Gastroesophageal sphincter (tissue), 4 donors: ENCODE data around the gene PLA2R1. TPM values are rescaled to one million over a fixed set of nuclear protein-coding genes. Genes with fewer than 3 reads are reported as not detected.

ENCODE experiments used
- ATAC-seq: fragments of 150-250 bp; one replicate; pipeline ENCODE4 v1.9.1; 2016; ENCODE audit warnings: mild to moderate bottlenecking, moderate library complexity
- H3K27ac ChIP-seq, 4 donors: fragments of 200-600 bp; sonication (generic) in 3 of 4; 1 replicate in 3 of 4; 2 replicates in 1 of 4; pipeline ENCODE4 v1.5.1; 2016 to 2019
- H3K27me3 ChIP-seq: fragments of 200-600 bp; sonication (generic); one replicate; pipeline ENCODE4 v1.5.1; 2019
- H3K36me3 ChIP-seq, 2 donors: fragments of 200-600 bp; sonication (generic); one replicate each; pipeline ENCODE4 v1.5.1; 2019; ENCODE audit warnings: control low read depth in 1 of 2
- H3K4me1 ChIP-seq, 3 donors: fragments of 200-600 bp; sonication (generic); 1 replicate in 2 of 3; 2 replicates in 1 of 3; pipeline ENCODE4 v1.5.1; 2016 to 2019; ENCODE audit warnings: control low read depth in 2 of 3
- H3K4me3 ChIP-seq, 2 donors: fragments of 200-600 bp; sonication (generic); one replicate each; pipeline ENCODE4 v1.5.1; 2019; ENCODE audit warnings: mild to moderate bottlenecking in 1 of 2, moderate library complexity in 1 of 2
- H3K9me3 ChIP-seq, 3 donors: fragments of 200-600 bp; sonication (generic); one replicate each; pipeline ENCODE4 v1.5.1; 2017 to 2019; ENCODE audit warnings: control low read depth in 2 of 3
- CTCF ChIP-seq, 4 experiments: fragments of 200-600 bp in 2 of 4; fragments of 450-650 bp in 2 of 4; sonication (generic) in 1 of 4; IDR thresholded peaks; one replicate each; pipeline ENCODE4 v1.5.1; 2017 to 2019; ENCODE audit warnings: antibody characterized with exemption in 4 of 4, mild to moderate bottlenecking in 2 of 4, moderate library complexity in 2 of 4
- EP300 ChIP-seq: sonication (generic); formaldehyde crosslinking; IDR thresholded peaks from one replicate; pipeline ENCODE4 v1.6.1; 2017; ENCODE audit warnings: antibody characterized with exemption, mild to moderate bottlenecking
- POLR2A ChIP-seq, 2 donors: fragments of 450-650 bp; IDR thresholded peaks; one replicate each; pipeline ENCODE4 v1.6.1; 2017; ENCODE audit warnings: antibody characterized with exemption in 2 of 2, mild to moderate bottlenecking in 2 of 2, moderate library complexity in 1 of 2
- POLR2AphosphoS5 ChIP-seq: sonication (generic); formaldehyde crosslinking; IDR thresholded peaks from one replicate; pipeline ENCODE4 v1.6.1; 2017; ENCODE audit warnings: antibody characterized with exemption
- whole genome bisulfite sequencing, 2 donors: methylation state at CpG; one replicate each; pipeline ENCODE4 v1.1.5; 2018; ENCODE audit warnings: low coverage in 1 of 2; 5-methylcytosine and 5-hydroxymethylcytosine counted together
- total RNA-seq, 4 donors: library from RNA; depleted of rRNA; stranded (reverse); fragments of >200 nt; gene quantifications; one replicate each; pipeline ENCODE4 v1.1.0, GENCODE V29; 2016

PLA2R1 gene
- total RNA-seq, 4 donors from 2014 or later: 6.5 to 15.0 (median 8.0) TPM

- H3K36me3 ChIP-seq: peaks cover 0 to 22% of the 10 kb centered on the region in 2 donors
- WGBS, 2 donors: 48 to 75% methylated on average over 6 to 10 of the region's 10 CpGs
- H3K27me3 ChIP-seq: no peaks in the 10 kb centered on the region
- H3K9me3 ChIP-seq: no peaks in the 10 kb centered on the region
- H3K4me3 ChIP-seq: no peak overlapping the region
- H3K27ac ChIP-seq: no peak overlapping the region
- ATAC-seq: no peak
- no peak for TF ChIP-seq POLR2A (IDR thresholded peaks at IDR 0.05)
- no peak for TF ChIP-seq EP300
- TF ChIP-seq CTCF (IDR thresholded peaks at IDR 0.05): no peak
- TF ChIP-seq POLR2AphosphoS5: no peak
- peaks cover 3 to 15% (median 5%) of the 10 kb centered on the region in 3 donors for H3K4me1 ChIP-seq
Measured at GRCh38 chr2:160028431-160029269, 33.8 kb downstream of the PLA2R1 start.

GRCh38 chr2:160022162-160022561, 40.3 kb downstream of the PLA2R1 start:
- no peaks in the 10 kb centered on the region for H3K4me1 ChIP-seq
- no peaks in the 10 kb centered on the region for H3K27me3 ChIP-seq
- H3K36me3 ChIP-seq: peaks cover 0 to 49% of the 10 kb centered on the region in 2 donors
- no peak overlapping the region for H3K27ac ChIP-seq
- H3K9me3 ChIP-seq: peaks cover 0 to 6% (median 0%) of the 10 kb centered on the region in 3 donors
- 100% methylated on average over 1 of the region's 1 CpG for WGBS, 2 donors
- TF ChIP-seq POLR2A (IDR thresholded peaks at IDR 0.05): no peak
- TF ChIP-seq POLR2AphosphoS5: no peak
- no peak for TF ChIP-seq EP300
- no peak for TF ChIP-seq CTCF (IDR thresholded peaks at IDR 0.05)
- H3K4me3 ChIP-seq: no peak overlapping the region
- no peak for ATAC-seq

- Histone ChIP-seq H3K36me3 (peaks cover 0 to 62% of the 10 kb centered on the region in 2 donors), H3K4me1 (no peaks in the 10 kb centered on the region), H3K9me3 (peaks cover 0 to 6% (median 0%) of the 10 kb centered on the region in 3 donors), H3K4me3 (no peak overlapping the region), H3K27ac (no peak overlapping the region), H3K27me3 (no peaks in the 10 kb centered on the region)
- ATAC-seq: no peak
- TF ChIP-seq EP300: no peak
- TF ChIP-seq POLR2AphosphoS5: no peak
- 100% methylated on average over 2 of the region's 2 CpGs for WGBS, 2 donors
Measured at GRCh38 chr2:160019374-160020090, 42.9 kb downstream of the PLA2R1 start.

- ATAC-seq: no peak
- 90 to 93% methylated on average over 2 to 4 of the region's 6 CpGs for WGBS, 2 donors
- Histone ChIP-seq H3K27me3 (no peaks in the 10 kb centered on the region), H3K27ac (no peak overlapping the region), H3K9me3 (no peaks in the 10 kb centered on the region), H3K4me3 (no peak overlapping the region), H3K36me3 (peaks cover 0 to 55% of the 10 kb centered on the region in 2 donors), H3K4me1 (no peaks in the 10 kb centered on the region)
- no peak for TF ChIP-seq POLR2AphosphoS5
- no peak for TF ChIP-seq EP300
- no peak for TF ChIP-seq POLR2A (IDR thresholded peaks at IDR 0.05)
- TF ChIP-seq CTCF (IDR thresholded peaks at IDR 0.05): no peak
Measured at GRCh38 chr2:160015746-160016145, 46.7 kb downstream of the PLA2R1 start.

GRCh38 chr2:160014227-160014626, 48.2 kb downstream of the PLA2R1 start:
- peaks cover 0 to 52% of the 10 kb centered on the region in 2 donors for H3K36me3 ChIP-seq
- H3K9me3 ChIP-seq: no peaks in the 10 kb centered on the region
- TF ChIP-seq CTCF (IDR thresholded peaks at IDR 0.05) (no peak), EP300 (no peak), POLR2AphosphoS5 (no peak), POLR2A (IDR thresholded peaks at IDR 0.05) (no peak)
- 0 to 17% methylated on average over 1 to 2 of the region's 2 CpGs for WGBS, 2 donors
- no peak for ATAC-seq
- H3K27ac ChIP-seq: no peak overlapping the region
- H3K4me3 ChIP-seq: no peak overlapping the region
- H3K4me1 ChIP-seq: no peaks in the 10 kb centered on the region
- no peaks in the 10 kb centered on the region for H3K27me3 ChIP-seq
